ENCODE data around the gene DZIP1. TPM values are rescaled to one million over a fixed set of nuclear protein-coding genes. Genes with fewer than 3 reads are reported as not detected.
"Not testable (repeated sequence)": the region's sequence is repeated elsewhere in the genome, so short reads cannot be mapped to it uniquely, and the experiment has no call there.

DZIP1 gene
- total RNA-seq, 1 experiment from 2014 or later = 31.0 TPM

- TF ChIP-seq, protein P1, sequence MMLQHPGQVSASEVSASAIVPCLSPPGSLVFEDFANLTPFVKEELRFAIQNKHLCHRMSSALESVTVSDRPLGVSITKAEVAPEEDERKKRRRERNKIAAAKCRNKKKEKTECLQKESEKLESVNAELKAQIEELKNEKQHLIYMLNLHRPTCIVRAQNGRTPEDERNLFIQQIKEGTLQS (CRISPR knock-in tag; conservative IDR thresholded peaks at IDR 0.05) = no peak
- no peak for TF ChIP-seq ZNF423 (CRISPR knock-in tag; IDR thresholded peaks at IDR 0.05)
- TF ChIP-seq, protein P2, sequence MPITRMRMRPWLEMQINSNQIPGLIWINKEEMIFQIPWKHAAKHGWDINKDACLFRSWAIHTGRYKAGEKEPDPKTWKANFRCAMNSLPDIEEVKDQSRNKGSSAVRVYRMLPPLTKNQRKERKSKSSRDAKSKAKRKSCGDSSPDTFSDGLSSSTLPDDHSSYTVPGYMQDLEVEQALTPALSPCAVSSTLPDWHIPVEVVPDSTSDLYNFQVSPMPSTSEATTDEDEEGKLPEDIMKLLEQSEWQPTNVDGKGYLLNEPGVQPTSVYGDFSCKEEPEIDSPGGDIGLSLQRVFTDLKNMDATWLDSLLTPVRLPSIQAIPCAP (CRISPR knock-in tag; IDR thresholded peaks at IDR 0.05) = no peak
- no peak for TF ChIP-seq RELA (CRISPR knock-in tag; IDR thresholded peaks at IDR 0.05; ENCODE audit: borderline replicate concordance)
- no peak for TF ChIP-seq ETV6 (CRISPR knock-in tag; IDR thresholded peaks at IDR 0.05)
Observed at GRCh38 chr13:95570016-95570415, 74.5 kb downstream of the DZIP1 start (continued).

DNA sequence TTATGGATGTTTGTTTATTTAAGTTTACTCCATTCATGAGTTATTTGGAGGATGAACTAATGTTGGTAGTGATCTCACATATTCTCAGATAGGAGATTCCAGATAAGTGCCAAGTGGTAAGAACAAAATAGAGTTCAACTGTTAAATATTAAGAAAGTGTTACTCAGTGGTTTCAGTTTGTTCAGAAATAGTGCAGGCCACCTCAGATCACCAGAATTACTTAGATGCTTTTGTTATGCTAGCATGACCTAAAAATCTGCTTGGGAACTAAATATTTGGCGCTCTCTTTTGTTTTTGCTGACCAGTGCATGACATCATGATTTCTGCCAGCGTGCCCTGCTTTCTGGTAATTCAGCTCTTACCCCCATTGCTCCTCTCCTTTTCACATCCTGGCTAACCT lies 76.4 kb downstream of the DZIP1 start:
- TF ChIP-seq HMGXB4 (CRISPR knock-in tag; IDR thresholded peaks at IDR 0.05) (no peak), ZMAT4 (CRISPR knock-in tag; IDR thresholded peaks at IDR 0.05) (no peak), JAZF1 (CRISPR knock-in tag; IDR thresholded peaks at IDR 0.05) (no peak)
- TF ChIP-seq, protein P3, sequence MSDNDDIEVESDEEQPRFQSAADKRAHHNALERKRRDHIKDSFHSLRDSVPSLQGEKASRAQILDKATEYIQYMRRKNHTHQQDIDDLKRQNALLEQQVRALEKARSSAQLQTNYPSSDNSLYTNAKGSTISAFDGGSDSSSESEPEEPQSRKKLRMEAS (CRISPR knock-in tag; IDR thresholded peaks at IDR 0.05) = no peak
- POLR2A ChIA-PET = no interaction called here

GRCh38 chr13:95565758-95566157 lies 78.7 kb downstream of the DZIP1 start:
- DNase-seq (ENCODE audit: low spot score); ATAC-seq; H3K27me3 Mint-ChIP-seq (ENCODE audit: low read depth); H3K4me1 Mint-ChIP-seq; H3K27ac Mint-ChIP-seq; H3K9me3 Mint-ChIP-seq; CTCF ChIA-PET; H3K4me3 Mint-ChIP-seq; POLR2A ChIA-PET: not testable (repeated sequence)
- H3K36me3 Mint-ChIP-seq = peaks cover 10% of the 10 kb centered on the region

More for the DNA sequence above, 76.4 kb downstream of the DZIP1 start:
- H3K4me3 Mint-ChIP-seq = no peak overlapping the region
- peaks cover 7% of the 10 kb centered on the region; the same call in 1 of the 2 replicates for H3K9me3 Mint-ChIP-seq
- no peak for DNase-seq (ENCODE audit: low spot score)
- H3K27me3 Mint-ChIP-seq (ENCODE audit: low read depth) = no peaks in the 10 kb centered on the region
- peaks cover 5% of the 10 kb centered on the region for H3K4me1 Mint-ChIP-seq
- CTCF ChIA-PET = no interaction called here
- peaks cover 15% of the 10 kb centered on the region for H3K36me3 Mint-ChIP-seq
- no peak overlapping the region for H3K27ac Mint-ChIP-seq
- ATAC-seq = no peak

DNA sequence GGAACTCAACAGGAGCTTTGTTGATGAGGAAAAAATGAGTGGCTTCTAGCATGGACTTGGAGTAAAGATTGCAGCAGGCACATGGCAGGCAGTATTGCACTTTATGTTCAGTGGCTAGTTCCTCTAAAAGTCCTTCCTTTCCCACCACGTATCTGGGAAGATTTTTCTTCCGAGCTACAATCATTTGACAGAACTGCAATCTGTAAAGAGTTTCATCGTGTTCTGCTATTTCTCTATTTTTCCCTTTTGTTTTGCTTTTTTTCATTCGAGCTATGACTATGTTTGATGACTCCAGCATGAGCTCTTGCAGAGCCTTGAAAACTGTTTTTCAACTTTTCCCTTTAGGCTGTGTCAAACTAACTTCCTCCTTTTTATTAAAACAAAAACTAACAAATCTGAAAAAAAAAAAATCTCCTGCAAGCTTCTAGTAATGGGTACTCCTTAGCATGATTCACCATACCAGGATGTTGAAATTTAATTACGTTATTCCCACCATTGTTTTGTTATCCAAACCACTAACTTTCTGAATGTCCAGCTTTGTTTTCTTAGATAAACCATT lies 79.7 kb downstream of the DZIP1 start:
- no peaks in the 10 kb centered on the region for H3K27me3 Mint-ChIP-seq (ENCODE audit: low read depth)
- no peaks in the 10 kb centered on the region for H3K4me1 Mint-ChIP-seq
- CTCF ChIA-PET = interaction anchor here (0.6 to 1.6 kb wide), 10 partner anchors 13 to 376 kb away, joined by 3 to 6 read pairs (median 3); no protein-coding TSS in a partner anchor
- TF ChIP-seq NR1H2 (CRISPR knock-in tag; IDR thresholded peaks at IDR 0.05) (no peak), ZNF512 (CRISPR knock-in tag; IDR thresholded peaks at IDR 0.05; ENCODE audit: borderline replicate concordance) (no peak), ZNF671 (CRISPR knock-in tag; IDR thresholded peaks at IDR 0.05) (no peak), OVOL2 (CRISPR knock-in tag; IDR thresholded peaks at IDR 0.05; ENCODE audit: borderline replicate concordance) (no peak), MYBL2 (CRISPR knock-in tag; IDR thresholded peaks at IDR 0.05) (no peak), ATF1 (CRISPR knock-in tag; IDR thresholded peaks at IDR 0.05) (no peak), ESRRA (CRISPR knock-in tag; IDR thresholded peaks at IDR 0.05; ENCODE audit: borderline replicate concordance) (no peak), CREM (CRISPR knock-in tag; IDR thresholded peaks at IDR 0.05) (no peak)
- TF ChIP-seq, protein P3 (CRISPR knock-in tag; IDR thresholded peaks at IDR 0.05) = no peak
- H3K4me3 Mint-ChIP-seq = no peak overlapping the region
- no peak overlapping the region for H3K27ac Mint-ChIP-seq
- DNase-seq (ENCODE audit: low spot score) (no peak), ATAC-seq (no peak)
- POLR2A ChIA-PET = interaction anchor here (0.7 kb wide), 1 partner anchor 617 kb away, joined by 3 read pairs; no protein-coding TSS in a partner anchor
- H3K36me3 Mint-ChIP-seq = peaks cover 12% of the 10 kb centered on the region
- H3K9me3 Mint-ChIP-seq = peaks cover 7% of the 10 kb centered on the region; the same call in 1 of the 2 replicates
